Right cardiac atrium (tissue), 5 donors: ENCODE results near the gene NDUFAF2. TPM values are rescaled to one million over a fixed set of nuclear protein-coding genes. Genes with fewer than 3 reads are reported as not detected.
A peak's percentile ranks its signal among the peaks of the same experiment; 100 is the strongest.
"Not testable (repeated sequence)": the region's sequence is repeated elsewhere in the genome, so short reads cannot be mapped to it uniquely, and the experiment has no call there.

ENCODE experiments used
- ATAC-seq, 2 donors: fragments of 200-7000 bp; cut with Tn5 transposase; one replicate each; pipeline versions ENCODE4 v1.8.0 to v1.9.1; 2020; ENCODE audit warnings: moderate library complexity in 2 of 2, mild to moderate bottlenecking in 1 of 2
- DNase-seq, 3 donors: peaks; one replicate each; pipeline ENCODE4 v3.0.0-alpha.2; 2020
- H3K27ac ChIP-seq: one replicate; pipeline ENCODE4 v1.5.1; 2013; ENCODE audit warnings: mild to moderate bottlenecking, low read length, control low read depth, moderate library complexity
- H3K27me3 ChIP-seq: one replicate; pipeline ENCODE4 v1.6.1; 2013; ENCODE audit not compliant: control insufficient read depth, insufficient read depth
- H3K4me1 ChIP-seq: one replicate; pipeline ENCODE4 v1.6.1; 2013; ENCODE audit warnings: low read length; ENCODE audit not compliant: control insufficient read depth, insufficient read depth
- H3K4me3 ChIP-seq: one replicate; pipeline ENCODE4 v1.5.1; 2013; ENCODE audit warnings: low read length, control low read depth
- H3K9me3 ChIP-seq: one replicate; pipeline ENCODE4 v1.6.1; 2013; ENCODE audit warnings: low read length; ENCODE audit not compliant: control insufficient read depth
- WGBS: extraction: QIAGEN DNeasy Blood & Tissue Kit; methylation state at CpG from one replicate; pipeline ENCODE4 v1.1.7; 2013; 5-methylcytosine and 5-hydroxymethylcytosine counted together
- intact Hi-C, 4 donors: fragments of 100-400 bp; cut with DNase I; formaldehyde crosslinking; loops; one replicate each; pipeline versions ENCODE4 v1.11.0 to v1.14.0; 2022 to 2023
- polyA plus RNA-seq: library from polyadenylated mRNA; stranded (reverse); fragments of 200-250 nt; gene quantifications from one replicate; pipeline ENCODE4 v1.2.3, GENCODE V29; 2013
- total RNA-seq, 4 donors: library from RNA; stranded (reverse); fragmentation: NEBNext Ultra II Directional; extraction: Animal tissue kit (Norgen Biotek cat#: 25700); gene quantifications; one replicate each; pipeline ENCODE4 v1.2.1, GENCODE V29; 2021
- donor health status: healthy with polysubstance abuse.
- donor health status: DM: no; HTN: yes; CAD: no.
- donor health status: DM: no; HTN: no; CAD: no.
- donor health status: DM: no; HTN: yes; CAD: no; lungs with severe emphysema.
- donor health status: DM: yes; HTN: yes; CAD: no.

Gene NDUFAF2
- total and polyA plus RNA-seq, 5 donors = 32.0 to 74.6 (median 34.8) TPM

- Histone ChIP-seq H3K9me3 (no peaks in the 10 kb centered on the region), H3K4me1 (no peaks in the 10 kb centered on the region), H3K4me3 (no peak overlapping the region), H3K27ac (no peak overlapping the region), H3K27me3 (no peaks in the 10 kb centered on the region)
- ATAC-seq = no peak
- intact Hi-C loops = no loop called here
- no peak for DNase-seq
- WGBS = 100% methylated on average over 1 of the region's 1 CpG
These were observed 139.7 kb downstream of the NDUFAF2 start for GRCh38 chr5:61084658-61085057.

GRCh38 chr5:61085885-61086284 lies 140.9 kb downstream of the NDUFAF2 start:
- Histone ChIP-seq H3K9me3 (no peaks in the 10 kb centered on the region), H3K4me1 (no peaks in the 10 kb centered on the region), H3K27me3 (no peaks in the 10 kb centered on the region), H3K4me3 (no peak overlapping the region), H3K27ac (no peak overlapping the region)
- DNase-seq = no peak
- ATAC-seq = no peak
- WGBS = 98% methylated on average over 1 of the region's 1 CpG
- intact Hi-C loops = no loop called here

- no peaks in the 10 kb centered on the region for H3K27me3 ChIP-seq
- no peaks in the 10 kb centered on the region for H3K4me1 ChIP-seq
- H3K4me3 ChIP-seq = no peak overlapping the region
- no peak for DNase-seq
- ATAC-seq = no peak
- 49% methylated on average over 2 of the region's 2 CpGs for WGBS
- H3K27ac ChIP-seq = no peak overlapping the region
- no peaks in the 10 kb centered on the region for H3K9me3 ChIP-seq
- intact Hi-C loops = no loop called here
These were observed 142.9 kb downstream of the NDUFAF2 start for GRCh38 chr5:61087921-61088320.

- Histone ChIP-seq H3K27me3 (no peaks in the 10 kb centered on the region), H3K9me3 (no peaks in the 10 kb centered on the region), H3K4me1 (no peaks in the 10 kb centered on the region), H3K4me3 (no peak overlapping the region), H3K27ac (no peak overlapping the region)
- DNase-seq (no peak), ATAC-seq (no peak)
- intact Hi-C loops = no loop called here
- WGBS = 80% methylated on average over 2 of the region's 2 CpGs
These were observed 144.3 kb downstream of the NDUFAF2 start for GRCh38 chr5:61089351-61089750.

GRCh38 chr5:61093046-61093771 lies 148.2 kb downstream of the NDUFAF2 start:
- H3K4me3 ChIP-seq, H3K9me3 ChIP-seq, H3K27me3 ChIP-seq, H3K4me1 ChIP-seq, intact Hi-C loops, H3K27ac ChIP-seq, ATAC-seq, DNase-seq: not testable (repeated sequence)
- WGBS = 94% methylated on average over 5 of the region's 5 CpGs

GRCh38 chr5:61097465-61097864 lies 152.5 kb downstream of the NDUFAF2 start:
- no peak overlapping the region for H3K4me3 ChIP-seq
- DNase-seq = no peak
- no peak for ATAC-seq
- no peaks in the 10 kb centered on the region for H3K27me3 ChIP-seq
- H3K4me1 ChIP-seq = no peaks in the 10 kb centered on the region
- 96% methylated on average over 2 of the region's 2 CpGs for WGBS
- no peak overlapping the region for H3K27ac ChIP-seq
- no peaks in the 10 kb centered on the region for H3K9me3 ChIP-seq
- intact Hi-C loops = no loop called here

- 89% methylated on average over 1 of the region's 1 CpG for WGBS
- no peak for ATAC-seq
- Histone ChIP-seq H3K27ac (no peak overlapping the region), H3K9me3 (no peaks in the 10 kb centered on the region), H3K4me3 (no peak overlapping the region), H3K4me1 (no peaks in the 10 kb centered on the region), H3K27me3 (no peaks in the 10 kb centered on the region)
- intact Hi-C loops = no loop called here
- peak in 1 of 3 donors; percentile 9 for DNase-seq
These were observed 153.4 kb downstream of the NDUFAF2 start for GRCh38 chr5:61098251-61098995.

- intact Hi-C loops = no loop called here
- no peaks in the 10 kb centered on the region for H3K27me3 ChIP-seq
- H3K4me3 ChIP-seq = no peak overlapping the region
- no peak overlapping the region for H3K27ac ChIP-seq
- DNase-seq = no peak
- H3K4me1 ChIP-seq = no peaks in the 10 kb centered on the region
- H3K9me3 ChIP-seq = no peaks in the 10 kb centered on the region
- ATAC-seq = no peak
- WGBS = 65% methylated on average over 4 of the region's 4 CpGs
These were observed 155.4 kb downstream of the NDUFAF2 start for GRCh38 chr5:61100437-61100836.

- no peak for ATAC-seq
- 94% methylated on average over 1 of the region's 1 CpG for WGBS
- Histone ChIP-seq H3K9me3 (no peaks in the 10 kb centered on the region), H3K4me1 (no peaks in the 10 kb centered on the region), H3K4me3 (no peak overlapping the region), H3K27me3 (no peaks in the 10 kb centered on the region), H3K27ac (no peak overlapping the region)
- DNase-seq = no peak
- intact Hi-C loops = no loop called here
These were observed 169.4 kb downstream of the NDUFAF2 start for GRCh38 chr5:61114441-61114840.

GRCh38 chr5:61115968-61116367 lies 171.0 kb downstream of the NDUFAF2 start:
- H3K9me3 ChIP-seq = no peaks in the 10 kb centered on the region
- ATAC-seq (no peak), DNase-seq (no peak)
- 97% methylated on average over 3 of the region's 3 CpGs for WGBS
- intact Hi-C loops = no loop called here
- no peak overlapping the region for H3K4me3 ChIP-seq
- H3K27me3 ChIP-seq = no peaks in the 10 kb centered on the region
- H3K27ac ChIP-seq = no peak overlapping the region
- H3K4me1 ChIP-seq = no peaks in the 10 kb centered on the region

- 97% methylated on average over 1 of the region's 1 CpG for WGBS
- H3K4me3 ChIP-seq = no peak overlapping the region
- intact Hi-C loops = no loop called here
- no peak overlapping the region for H3K27ac ChIP-seq
- no peaks in the 10 kb centered on the region for H3K9me3 ChIP-seq
- H3K4me1 ChIP-seq = no peaks in the 10 kb centered on the region
- no peaks in the 10 kb centered on the region for H3K27me3 ChIP-seq
- no peak for DNase-seq
- ATAC-seq = no peak
These were observed 174.1 kb downstream of the NDUFAF2 start for GRCh38 chr5:61119066-61119465.
